ENCODE measurements around the gene UGT1A5.

Gene UGT1A5

DNA sequence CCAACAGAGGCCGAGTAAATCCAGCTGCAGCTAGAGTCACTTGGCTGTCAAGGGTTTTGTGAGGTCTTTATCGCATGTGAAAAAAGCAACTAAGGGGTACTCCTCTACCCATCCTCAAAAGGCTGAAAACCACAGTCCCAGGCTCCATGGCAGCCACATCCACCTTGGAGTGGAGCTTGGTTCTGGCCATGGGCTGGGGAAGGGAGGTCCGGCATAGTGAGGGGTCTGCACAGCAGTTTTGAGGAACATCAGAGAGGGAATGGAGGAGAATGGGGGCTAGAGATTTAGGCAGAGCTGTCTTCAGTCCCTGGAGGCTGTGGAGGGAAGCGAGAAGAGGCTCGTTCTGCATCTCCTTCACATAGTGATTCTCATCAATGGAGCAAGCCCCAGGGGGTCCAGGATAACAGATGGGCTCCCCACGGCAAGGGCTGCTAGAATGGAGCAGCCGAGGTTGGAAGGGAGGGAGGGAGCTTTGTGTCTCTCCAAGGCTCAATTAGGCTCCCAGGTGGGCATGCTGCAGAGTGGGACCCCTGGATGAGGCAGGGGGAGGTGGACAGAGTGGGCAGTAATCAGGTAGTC is 86.5 kb downstream of the UGT1A5 start:
- no peaks in the 10 kb centered on the region for H3K4me1 ChIP-seq (ENCODE audit: control insufficient read depth, insufficient read depth, low read length)
- TF ChIP-seq TRIM28 (IDR thresholded peaks at IDR 0.05; ENCODE audit: borderline replicate concordance, low read length) (no peak), ZNF391 (tag by site-specific recombination; IDR thresholded peaks at IDR 0.05; ENCODE audit: borderline replicate concordance, low read depth) (no peak), ZNF623 (tag by site-specific recombination; IDR thresholded peaks at IDR 0.05) (no peak), ZNF670 (tag by site-specific recombination; IDR thresholded peaks at IDR 0.05; ENCODE audit: low read depth) (no peak), ZNF626 (tag by site-specific recombination; IDR thresholded peaks at IDR 0.05) (no peak), KLF9 (tag by site-specific recombination; IDR thresholded peaks at IDR 0.05; ENCODE audit: low read depth) (no peak), ZNF514 (tag by site-specific recombination; IDR thresholded peaks at IDR 0.05) (no peak), ZNF292 (tag by site-specific recombination; IDR thresholded peaks at IDR 0.05; ENCODE audit: borderline replicate concordance, low read depth) (no peak), ZNF521 (tag by site-specific recombination; IDR thresholded peaks at IDR 0.05) (no peak), ZNF660 (tag by site-specific recombination; IDR thresholded peaks at IDR 0.05) (no peak), ZEB2 (tag by site-specific recombination; IDR thresholded peaks at IDR 0.05) (no peak), KLF7 (tag by site-specific recombination; IDR thresholded peaks at IDR 0.05; ENCODE audit: borderline replicate concordance) (no peak), KLF1 (tag by site-specific recombination; IDR thresholded peaks at IDR 0.05) (no peak)
- TF ChIP-seq, protein P1, sequence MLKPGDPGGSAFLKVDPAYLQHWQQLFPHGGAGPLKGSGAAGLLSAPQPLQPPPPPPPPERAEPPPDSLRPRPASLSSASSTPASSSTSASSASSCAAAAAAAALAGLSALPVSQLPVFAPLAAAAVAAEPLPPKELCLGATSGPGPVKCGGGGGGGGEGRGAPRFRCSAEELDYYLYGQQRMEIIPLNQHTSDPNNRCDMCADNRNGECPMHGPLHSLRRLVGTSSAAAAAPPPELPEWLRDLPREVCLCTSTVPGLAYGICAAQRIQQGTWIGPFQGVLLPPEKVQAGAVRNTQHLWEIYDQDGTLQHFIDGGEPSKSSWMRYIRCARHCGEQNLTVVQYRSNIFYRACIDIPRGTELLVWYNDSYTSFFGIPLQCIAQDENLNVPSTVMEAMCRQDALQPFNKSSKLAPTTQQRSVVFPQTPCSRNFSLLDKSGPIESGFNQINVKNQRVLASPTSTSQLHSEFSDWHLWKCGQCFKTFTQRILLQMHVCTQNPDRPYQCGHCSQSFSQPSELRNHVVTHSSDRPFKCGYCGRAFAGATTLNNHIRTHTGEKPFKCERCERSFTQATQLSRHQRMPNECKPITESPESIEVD (tag by site-specific recombination; IDR thresholded peaks at IDR 0.05): no peak
- TF ChIP-seq, protein P2, sequence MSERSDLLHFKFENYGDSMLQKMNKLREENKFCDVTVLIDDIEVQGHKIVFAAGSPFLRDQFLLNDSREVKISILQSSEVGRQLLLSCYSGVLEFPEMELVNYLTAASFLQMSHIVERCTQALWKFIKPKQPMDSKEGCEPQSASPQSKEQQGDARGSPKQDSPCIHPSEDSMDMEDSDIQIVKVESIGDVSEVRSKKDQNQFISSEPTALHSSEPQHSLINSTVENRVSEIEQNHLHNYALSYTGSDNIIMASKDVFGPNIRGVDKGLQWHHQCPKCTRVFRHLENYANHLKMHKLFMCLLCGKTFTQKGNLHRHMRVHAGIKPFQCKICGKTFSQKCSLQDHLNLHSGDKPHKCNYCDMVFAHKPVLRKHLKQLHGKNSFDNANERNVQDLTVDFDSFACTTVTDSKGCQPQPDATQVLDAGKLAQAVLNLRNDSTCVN (tag by site-specific recombination; optimal IDR thresholded peaks at IDR 0.05): no peak
- TF ChIP-seq, protein P3, sequence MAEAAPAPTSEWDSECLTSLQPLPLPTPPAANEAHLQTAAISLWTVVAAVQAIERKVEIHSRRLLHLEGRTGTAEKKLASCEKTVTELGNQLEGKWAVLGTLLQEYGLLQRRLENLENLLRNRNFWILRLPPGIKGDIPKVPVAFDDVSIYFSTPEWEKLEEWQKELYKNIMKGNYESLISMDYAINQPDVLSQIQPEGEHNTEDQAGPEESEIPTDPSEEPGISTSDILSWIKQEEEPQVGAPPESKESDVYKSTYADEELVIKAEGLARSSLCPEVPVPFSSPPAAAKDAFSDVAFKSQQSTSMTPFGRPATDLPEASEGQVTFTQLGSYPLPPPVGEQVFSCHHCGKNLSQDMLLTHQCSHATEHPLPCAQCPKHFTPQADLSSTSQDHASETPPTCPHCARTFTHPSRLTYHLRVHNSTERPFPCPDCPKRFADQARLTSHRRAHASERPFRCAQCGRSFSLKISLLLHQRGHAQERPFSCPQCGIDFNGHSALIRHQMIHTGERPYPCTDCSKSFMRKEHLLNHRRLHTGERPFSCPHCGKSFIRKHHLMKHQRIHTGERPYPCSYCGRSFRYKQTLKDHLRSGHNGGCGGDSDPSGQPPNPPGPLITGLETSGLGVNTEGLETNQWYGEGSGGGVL (tag by site-specific recombination; IDR thresholded peaks at IDR 0.05): no peak
- TF ChIP-seq, protein P4, sequence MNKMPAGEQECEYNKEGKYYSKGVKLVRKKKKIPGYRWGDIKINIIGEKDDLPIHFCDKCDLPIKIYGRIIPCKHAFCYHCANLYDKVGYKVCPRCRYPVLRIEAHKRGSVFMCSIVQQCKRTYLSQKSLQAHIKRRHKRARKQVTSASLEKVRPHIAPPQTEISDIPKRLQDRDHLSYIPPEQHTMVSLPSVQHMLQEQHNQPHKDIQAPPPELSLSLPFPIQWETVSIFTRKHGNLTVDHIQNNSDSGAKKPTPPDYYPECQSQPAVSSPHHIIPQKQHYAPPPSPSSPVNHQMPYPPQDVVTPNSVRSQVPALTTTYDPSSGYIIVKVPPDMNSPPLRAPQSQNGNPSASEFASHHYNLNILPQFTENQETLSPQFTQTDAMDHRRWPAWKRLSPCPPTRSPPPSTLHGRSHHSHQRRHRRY (tag by site-specific recombination; IDR thresholded peaks at IDR 0.05): no peak
- no peak overlapping the region for H3K4me3 ChIP-seq (ENCODE audit: low read depth, low read length)
- no peaks in the 10 kb centered on the region for H3K9me3 ChIP-seq (ENCODE audit: control insufficient read depth, insufficient read depth, low read depth, low read length)
- ChIA-PET POLR2A (no interaction called here), CTCF (no interaction called here)
- H3K36me3 ChIP-seq (ENCODE audit: control insufficient read depth in 2 of 2, insufficient read depth in 1 of 2, low read length in 2 of 2): no peaks in the 10 kb centered on the region
- no peak overlapping the region for H3K27ac ChIP-seq (ENCODE audit: extremely low read depth, low read depth, low read length)

DNA sequence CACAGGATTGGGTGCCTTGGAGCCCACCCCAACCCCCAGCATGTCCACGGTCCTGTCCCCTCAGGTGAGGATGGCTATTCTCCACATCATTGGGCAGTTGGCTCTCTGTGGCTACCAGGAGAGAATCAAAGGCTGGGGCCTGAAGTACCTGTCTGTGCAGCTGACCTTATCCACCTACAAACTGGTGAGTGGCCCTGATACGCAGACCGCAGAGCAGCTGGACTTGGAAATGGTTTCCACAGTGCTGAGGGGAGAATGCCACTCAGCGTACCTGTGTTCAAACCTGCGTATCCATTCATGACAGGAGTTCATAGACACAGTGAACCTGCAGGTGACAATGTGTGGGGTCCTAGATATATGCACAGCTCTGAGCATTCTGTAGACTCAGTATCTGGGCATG is 87.0 kb downstream of the UGT1A5 start:
- CTCF ChIA-PET: no interaction called here

More for the DNA sequence above, 87.0 kb downstream of the UGT1A5 start:
- Histone ChIP-seq H3K4me1 (ENCODE audit: control insufficient read depth, insufficient read depth, low read length) (no peaks in the 10 kb centered on the region), H3K4me3 (ENCODE audit: low read depth, low read length) (no peak overlapping the region), H3K36me3 (ENCODE audit: control insufficient read depth in 2 of 2, insufficient read depth in 1 of 2, low read length in 2 of 2) (no peaks in the 10 kb centered on the region), H3K27ac (ENCODE audit: extremely low read depth, low read depth, low read length) (no peak overlapping the region), H3K9me3 (ENCODE audit: control insufficient read depth, insufficient read depth, low read depth, low read length) (no peaks in the 10 kb centered on the region)
- POLR2A ChIA-PET: no interaction called here
- TF ChIP-seq ZNF394 (tag by site-specific recombination; IDR thresholded peaks at IDR 0.05; ENCODE audit: borderline replicate concordance) (no peak), ZNF843 (tag by site-specific recombination; IDR thresholded peaks at IDR 0.05) (no peak), ZNF423 (tag by site-specific recombination; IDR thresholded peaks at IDR 0.05) (no peak), ZNF23 (tag by site-specific recombination; IDR thresholded peaks at IDR 0.05; ENCODE audit: borderline replicate concordance) (no peak)

Measured in HEK293 (cell line).